ENCODE results near the gene OPN3. TPM values are rescaled to one million over a fixed set of nuclear protein-coding genes. Genes with fewer than 3 reads are reported as not detected.
A peak's percentile ranks its signal among the peaks of the same experiment; 100 is the strongest.

OPN3 gene
- polyA plus RNA-seq, 4 donors: 42.1 to 60.8 (median 52.9) TPM

DNA sequence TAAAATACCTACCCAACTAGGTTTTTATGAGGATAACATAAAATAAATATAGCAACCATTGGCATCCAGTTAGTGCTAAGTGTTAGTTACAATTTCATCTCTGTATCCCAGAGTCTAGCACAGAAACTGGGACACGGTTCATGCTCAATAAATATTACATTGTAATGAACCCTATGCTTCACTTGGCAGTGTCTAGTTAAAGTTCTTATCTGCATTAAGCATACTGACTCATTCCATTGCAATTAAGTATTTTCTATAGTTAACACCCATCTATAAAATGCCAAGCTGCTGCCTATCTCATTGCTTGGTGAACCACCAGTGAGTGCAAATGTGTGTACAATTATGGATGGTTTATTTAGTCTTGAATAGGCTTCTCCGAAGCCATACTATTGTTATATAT lies 15.2 kb downstream of the OPN3 start:
- no peak for DNase-seq (ENCODE audit: low read depth in 4 of 4, low spot score in 3 of 4)

DNA sequence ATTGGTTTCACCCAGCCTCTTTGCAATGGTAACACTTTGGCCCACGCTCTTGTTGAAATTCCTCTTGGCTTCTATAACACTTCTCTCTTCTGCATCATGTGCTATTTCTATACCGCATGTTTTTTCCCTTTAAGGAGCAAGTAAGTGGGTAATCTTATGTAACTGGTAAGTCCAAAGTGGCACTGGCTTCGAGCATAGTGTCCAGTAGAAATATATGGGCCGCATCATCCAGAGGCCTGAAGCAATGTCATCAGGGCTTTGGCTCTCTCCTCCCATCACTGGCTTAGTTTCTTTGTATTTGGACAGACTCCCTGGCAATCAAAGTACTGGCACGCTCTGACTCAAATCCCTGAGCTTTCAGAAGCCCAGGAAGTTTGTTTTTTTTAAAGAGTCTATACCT lies 17.5 kb downstream of the OPN3 start:
- no peak for DNase-seq (ENCODE audit: low read depth in 4 of 4, low spot score in 3 of 4)

DNA sequence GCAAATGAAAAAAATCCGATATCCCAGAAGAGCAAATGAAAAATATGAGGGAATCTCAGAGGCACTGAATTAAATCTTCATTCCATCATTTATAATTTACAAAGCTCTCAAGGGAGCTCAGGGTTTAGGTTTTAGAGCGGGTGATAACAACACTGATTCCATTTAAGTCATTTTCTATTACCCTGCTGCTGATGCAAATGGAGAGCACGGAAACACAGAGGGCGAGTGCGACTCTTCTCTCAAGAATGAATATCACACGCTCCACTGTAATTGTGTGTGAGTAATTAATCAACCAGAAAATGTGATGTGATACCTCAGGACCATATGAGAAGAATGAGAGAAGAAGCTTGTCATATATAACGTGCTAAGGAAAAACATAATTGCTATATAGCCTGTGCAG lies 22.7 kb downstream of the OPN3 start:
- DNase-seq (ENCODE audit: low read depth in 4 of 4, low spot score in 3 of 4): no peak

DNA sequence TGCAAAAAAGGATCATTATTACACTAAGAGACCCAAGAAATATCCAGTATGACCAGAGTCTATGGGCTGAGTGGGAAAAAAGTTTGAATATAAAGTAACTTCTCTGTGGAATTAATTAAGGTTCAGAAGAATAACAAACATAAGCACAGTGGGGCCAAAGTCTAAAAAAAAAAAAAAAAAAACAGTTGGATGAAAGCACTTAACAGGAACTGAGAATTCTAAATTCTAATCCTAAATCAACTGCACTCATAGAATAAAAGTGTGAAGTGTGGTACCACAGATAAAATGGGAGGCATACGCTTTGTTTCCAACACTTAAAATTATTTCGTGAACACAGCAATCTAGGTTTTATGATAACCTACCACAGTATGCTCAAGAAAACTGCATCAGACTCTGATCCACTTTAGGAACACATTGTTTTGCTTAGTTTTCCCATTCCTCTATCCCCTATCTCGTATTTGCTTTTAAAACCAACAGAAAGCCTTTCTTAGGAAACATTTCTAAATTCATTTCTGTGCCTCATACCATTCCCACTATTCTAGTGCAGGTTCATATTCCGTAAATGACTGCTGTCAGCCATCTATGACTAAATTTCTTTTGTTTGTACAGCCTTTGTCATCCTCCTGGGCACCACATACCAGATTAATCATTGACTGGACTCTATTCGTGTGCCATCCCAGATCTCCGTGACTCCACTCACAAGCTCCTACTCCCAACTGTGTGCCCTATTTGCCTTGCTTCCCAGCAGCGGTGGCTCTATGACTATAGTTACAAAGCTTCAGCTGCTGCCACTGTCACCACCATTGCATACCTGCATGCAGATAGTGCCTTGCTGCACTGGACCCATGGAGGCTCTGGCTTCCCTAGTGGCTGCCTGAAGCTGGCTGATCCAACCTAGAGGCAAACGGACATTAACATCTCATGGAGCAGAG lies 24.9 kb downstream of the OPN3 start:
- no peak for DNase-seq (ENCODE audit: low read depth in 4 of 4, low spot score in 3 of 4)

DNA sequence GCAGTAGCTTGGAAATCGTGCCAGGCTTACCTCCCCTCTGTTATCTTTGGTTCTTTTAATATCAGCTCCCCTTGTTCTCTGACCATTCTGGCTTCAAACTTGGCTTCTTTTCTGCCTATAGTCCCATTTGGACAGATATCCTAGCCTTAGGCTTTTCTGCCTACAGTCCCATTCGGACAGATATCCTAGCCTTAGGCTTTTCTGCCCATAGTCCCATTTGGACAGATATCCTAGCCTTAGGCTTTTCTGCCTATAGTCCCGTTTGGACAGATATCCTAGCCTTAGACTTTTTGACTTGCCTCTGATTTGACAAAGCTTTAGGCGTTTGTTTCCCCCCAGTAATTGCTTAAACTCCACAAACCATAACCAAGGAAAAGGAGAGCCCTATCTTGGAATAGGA lies 25.6 kb downstream of the OPN3 start:
- no peak for DNase-seq (ENCODE audit: low read depth in 4 of 4, low spot score in 3 of 4)

DNA sequence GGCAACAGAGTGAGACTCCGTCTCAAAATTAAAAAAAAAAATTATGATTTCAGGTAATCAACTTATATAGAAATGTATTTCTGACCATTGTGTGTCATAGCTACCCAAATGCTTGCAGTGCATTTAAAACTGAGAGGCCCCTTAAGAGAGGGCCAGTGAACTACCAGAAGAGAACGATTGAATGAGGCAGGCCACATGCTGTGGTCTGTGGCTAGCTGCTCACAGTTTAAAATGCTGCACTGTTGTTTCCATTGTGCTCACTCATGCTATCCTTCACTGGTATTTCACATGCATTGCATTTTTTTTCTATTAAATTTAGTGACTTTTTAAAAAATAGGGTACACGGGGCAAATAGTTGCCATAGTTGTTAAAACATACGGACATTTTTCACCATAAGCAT lies 26.0 kb downstream of the OPN3 start:
- no peak for DNase-seq (ENCODE audit: low read depth in 4 of 4, low spot score in 3 of 4)

DNA sequence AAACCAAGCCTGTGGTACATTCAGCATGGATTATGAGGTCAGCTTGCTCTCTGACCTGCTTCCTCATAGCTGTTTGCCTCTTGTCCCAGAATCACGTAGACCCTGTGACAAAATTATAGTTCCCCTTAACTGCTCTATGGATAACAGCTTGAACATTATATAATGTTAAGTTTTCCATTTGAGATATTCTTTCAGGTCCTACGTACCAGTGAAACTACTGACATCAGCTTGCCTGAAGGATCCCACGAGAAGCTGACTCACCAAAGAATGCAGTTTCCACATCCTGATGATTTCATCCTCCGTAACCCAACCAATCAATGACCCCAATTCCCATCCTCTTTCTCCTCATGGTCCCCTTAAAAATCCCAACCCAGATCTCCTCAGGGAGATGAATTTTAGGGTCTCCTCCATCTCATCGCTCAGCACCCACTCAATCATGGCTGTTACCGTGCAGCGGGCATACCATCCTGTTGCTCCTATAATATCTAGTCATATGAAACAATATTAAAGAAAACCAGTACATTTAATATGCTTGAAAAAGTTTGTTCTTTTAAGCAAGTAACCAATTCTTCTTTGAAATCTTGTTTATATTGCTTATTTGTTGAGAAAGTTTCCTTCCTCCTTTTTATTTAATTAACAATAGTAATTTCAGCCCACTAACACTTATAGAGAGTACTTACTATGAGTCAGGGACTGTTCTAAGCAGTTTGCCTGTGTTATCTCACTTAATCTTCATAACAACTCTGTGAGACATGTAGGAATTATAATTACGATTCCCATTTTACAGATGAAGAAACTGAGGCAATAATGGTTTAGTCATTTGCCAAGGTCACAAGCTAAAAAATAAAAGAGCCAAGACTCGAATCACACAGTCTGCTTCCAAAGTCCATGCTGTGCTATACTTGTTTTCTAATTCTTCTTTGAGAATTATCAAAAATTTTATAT lies 27.4 kb downstream of the OPN3 start:
- DNase-seq (ENCODE audit: low read depth in 4 of 4, low spot score in 3 of 4): no peak

DNA sequence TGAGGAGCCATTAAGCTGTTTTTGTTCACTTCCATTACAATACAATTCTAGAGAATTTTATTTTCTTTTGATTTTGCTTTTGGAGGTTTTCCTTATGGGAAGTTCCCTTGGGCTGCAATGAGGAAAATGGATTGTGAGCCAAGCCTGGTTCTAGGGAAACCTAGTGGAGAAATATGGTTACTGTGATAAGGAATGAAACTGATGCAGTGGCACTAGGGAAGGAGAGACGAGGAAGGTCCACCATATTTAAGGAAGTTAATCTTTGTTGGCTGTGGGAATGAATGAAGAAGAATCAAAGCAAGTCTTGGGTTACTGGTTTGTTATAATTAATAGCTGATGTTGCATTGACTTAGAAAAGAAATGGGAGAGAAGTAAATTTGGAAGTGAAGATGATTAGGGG lies 28.4 kb downstream of the OPN3 start:
- no peak for DNase-seq (ENCODE audit: low read depth in 4 of 4, low spot score in 3 of 4)

DNA sequence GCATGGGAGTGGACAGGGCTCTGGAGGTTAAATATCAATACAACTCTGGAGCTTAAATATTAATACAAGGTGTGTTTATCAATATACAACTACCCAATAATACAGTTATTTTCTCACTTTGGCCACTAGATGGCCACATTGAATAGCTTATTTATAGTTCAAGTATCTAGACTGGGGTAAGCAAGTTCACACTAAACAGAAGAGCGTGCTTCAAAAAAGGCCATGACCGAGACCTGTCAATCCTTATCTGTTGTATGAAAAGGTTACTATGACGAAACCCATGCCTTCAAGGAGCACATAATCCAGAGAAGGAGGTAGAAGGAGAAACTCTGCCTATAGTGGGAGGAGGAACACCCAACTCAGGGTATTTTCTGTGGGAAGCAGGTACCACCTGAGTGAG lies 29.1 kb downstream of the OPN3 start:
- peak in 3 of 4 donors; percentile 44 to 47 (median 46) for DNase-seq (ENCODE audit: low read depth in 4 of 4, low spot score in 3 of 4)

DNA sequence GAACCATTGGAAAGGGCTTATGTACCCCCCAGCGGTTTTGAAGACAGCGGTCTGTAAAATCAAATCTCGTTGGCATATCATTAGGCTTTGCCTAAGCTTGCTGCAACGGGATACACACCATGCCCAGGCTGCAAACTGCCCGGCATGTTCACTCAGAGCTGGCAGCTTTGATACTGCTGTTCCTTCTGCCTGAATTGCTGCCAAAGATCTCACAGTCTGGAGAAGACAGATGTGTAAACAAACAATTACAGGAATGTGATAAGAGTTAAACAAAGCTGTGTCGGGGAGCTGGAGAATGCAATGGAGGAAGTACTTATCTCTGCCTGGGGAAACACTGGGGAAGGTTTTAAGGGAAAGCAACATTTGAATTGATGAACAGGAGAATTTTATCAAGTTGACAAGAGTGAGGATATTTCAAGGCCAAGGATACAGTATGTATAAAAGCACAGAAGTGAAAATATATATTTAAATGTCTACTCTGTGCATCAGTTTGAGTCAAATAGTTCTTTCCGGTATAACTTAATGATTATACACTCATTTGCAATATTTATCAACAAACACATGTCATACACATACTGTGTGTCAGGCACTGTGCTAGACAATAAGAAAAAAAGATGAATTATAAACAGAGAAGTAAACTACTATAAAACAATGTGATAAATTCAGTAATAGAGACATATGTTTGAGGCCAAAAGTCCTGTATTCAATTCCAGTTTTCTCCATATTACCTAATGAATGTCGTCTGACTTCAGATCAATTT lies 29.9 kb downstream of the OPN3 start:
- DNase-seq (ENCODE audit: low read depth in 4 of 4, low spot score in 3 of 4): peak in 1 of 4 donors; percentile 7

DNA sequence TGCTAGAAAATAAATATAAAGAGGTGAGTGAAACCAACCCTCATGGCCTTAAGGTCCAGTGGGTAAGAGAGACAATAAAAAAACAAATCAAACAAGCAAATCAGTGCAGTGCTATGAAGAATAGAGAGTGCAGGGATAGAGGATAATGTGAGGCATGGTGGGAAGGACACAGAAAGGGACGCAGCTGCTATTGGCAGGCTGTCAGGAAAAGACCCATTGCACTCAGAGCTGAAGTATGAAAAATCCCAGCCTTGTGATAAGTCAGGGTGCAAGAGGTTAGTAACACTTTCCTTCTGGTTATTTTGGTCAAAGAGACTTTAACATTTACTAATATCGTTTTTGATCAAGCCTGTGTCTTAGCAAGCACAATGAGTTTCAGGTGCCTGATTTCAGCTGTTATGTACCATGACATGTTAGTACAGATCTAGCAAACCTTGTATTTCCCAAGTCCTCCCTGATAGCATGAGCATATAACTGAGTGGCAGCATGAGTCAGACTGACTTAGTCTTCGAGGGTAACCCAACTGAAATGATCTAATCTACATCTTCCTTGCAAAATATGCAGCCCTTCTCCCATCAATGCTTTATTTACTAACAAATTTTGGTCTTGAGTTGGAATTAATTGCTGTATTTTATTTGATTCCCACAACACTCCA lies 31.7 kb downstream of the OPN3 start:
- no peak for DNase-seq (ENCODE audit: low read depth in 4 of 4, low spot score in 3 of 4)

DNA sequence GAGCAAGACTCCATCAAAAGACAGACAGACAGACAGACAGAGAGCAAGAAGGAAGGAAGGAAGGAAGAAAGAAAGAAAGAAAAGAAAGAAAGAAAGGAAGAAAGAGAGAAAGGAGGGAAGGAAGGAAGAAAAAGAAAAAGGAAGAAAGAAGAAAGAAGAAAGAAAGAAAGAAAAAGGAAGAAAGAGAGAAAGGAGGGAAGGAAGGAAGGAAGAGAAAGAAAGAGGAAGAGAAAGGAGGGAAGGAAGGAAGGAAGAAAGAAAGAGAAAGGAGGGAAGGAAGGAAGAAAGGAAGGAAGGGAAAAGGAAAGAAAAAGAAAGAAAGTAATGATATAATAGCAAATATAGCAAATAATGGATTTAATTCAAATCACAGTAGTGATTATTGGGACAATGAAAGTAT lies 32.7 kb downstream of the OPN3 start:
- no peak for DNase-seq (ENCODE audit: low read depth in 4 of 4, low spot score in 3 of 4)

DNA sequence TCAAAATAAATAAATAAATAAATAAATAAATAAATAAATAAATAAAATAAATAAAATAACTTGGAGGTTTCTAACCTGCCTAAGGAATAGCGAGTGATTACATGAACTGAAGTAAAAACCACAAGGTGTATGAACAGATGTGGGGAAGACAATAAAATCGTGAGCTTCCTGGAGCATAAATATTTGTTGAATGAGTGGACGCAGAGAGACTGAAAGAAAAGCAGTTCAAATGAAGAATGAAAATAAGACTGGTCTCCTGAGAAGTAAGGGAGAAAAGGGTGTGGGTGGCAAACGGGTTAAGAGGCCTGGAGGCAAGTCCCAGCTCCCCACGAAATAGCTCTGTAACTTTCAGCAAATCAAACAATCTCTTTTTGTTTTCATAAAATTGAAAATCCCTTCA lies 33.6 kb downstream of the OPN3 start:
- DNase-seq (ENCODE audit: low read depth in 4 of 4, low spot score in 3 of 4): no peak

DNA sequence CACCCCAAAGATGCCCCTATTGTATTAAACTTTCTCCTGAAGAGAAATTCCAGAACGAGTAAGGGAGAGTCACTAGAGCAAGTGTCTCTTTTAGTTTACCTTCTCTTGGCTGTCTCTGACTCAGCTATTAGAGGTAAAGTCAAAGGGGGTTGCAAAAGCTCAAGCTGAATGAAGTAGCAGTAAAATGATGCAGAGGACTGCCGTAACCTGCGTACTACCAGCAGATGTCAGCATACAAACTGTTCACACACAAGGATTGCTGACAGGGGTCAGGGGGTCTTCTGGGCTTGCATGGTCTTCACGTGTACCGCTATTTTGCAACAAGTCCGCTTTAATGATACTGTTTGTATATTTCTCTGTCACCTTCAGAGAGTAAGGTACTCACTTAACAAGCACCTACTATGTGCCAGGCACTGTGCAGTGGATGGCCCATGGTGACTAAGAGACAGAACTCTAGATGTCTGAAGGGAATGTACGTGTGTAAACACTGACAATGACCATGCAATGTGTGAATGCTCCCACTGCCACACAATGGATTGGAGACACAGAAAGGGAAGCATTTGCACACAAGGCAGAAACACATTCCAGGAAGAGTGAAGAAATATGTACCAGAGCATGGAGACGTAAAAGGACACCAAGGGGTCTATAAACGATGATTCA lies 34.9 kb downstream of the OPN3 start:
- no peak for DNase-seq (ENCODE audit: low read depth in 4 of 4, low spot score in 3 of 4)

DNA sequence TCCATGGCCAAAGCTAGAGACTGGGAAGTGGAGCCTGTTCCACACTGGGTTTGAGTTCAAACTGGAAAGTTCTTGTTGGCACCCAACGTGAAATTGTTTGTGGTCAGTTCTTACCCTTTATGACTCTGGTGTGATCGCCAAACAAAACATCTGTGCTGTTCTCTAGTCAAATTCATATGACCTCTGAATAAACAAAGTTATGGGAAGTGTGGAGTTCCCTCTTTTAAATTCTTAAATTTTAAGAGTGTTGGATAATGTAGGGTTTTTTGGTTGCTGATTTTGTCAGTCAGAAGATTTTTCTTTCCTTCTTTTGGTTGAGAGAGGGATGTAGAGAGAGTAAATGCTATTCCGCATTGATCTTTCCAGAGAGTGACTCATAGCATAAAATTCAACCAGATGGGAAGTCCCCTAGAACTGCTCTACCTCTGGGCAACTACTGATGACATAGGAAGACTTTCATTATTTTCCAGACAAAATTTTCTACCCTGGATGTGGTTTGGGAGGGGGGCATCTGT lies 36.4 kb downstream of the OPN3 start:
- DNase-seq (ENCODE audit: low read depth in 4 of 4, low spot score in 3 of 4): no peak

DNA sequence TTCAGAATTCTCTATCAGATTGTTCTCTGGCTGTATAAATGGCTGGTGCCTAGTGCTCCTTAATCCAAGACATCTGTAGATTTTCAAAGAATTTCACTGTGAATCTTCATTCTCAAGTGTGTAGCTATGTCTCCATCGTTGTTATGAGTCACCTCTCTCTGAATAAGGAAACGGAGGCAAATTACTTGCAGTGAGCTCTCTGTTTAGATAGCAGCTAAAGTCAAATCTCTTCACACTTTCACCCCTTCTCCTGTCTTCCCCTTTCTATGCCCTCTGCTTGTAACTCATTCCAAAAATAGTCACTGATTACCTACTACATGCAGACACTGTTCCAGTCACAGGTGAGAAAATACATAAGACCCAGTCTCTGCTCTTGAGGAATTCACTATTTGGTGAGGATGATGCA lies 39.7 kb downstream of the OPN3 start:
- DNase-seq (ENCODE audit: low read depth in 4 of 4, low spot score in 3 of 4): no peak

DNA sequence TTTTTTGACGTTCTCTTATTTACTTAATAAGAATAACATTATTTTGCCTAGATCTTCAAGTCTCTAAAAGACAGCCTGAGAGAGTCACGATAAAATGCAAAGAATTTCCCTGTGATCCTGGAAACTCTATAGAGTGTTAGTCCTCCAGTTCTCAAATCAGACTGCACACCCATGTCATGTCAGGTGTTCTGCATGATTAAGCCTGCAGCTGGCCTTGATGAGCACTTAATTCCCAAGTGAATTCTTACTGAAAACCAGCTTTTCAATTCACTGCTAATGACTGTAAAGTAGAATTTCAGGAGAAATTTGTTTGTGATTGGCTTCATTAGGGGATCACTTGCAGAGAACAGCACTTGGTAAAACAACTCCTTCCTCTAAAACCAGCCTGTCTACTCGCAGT lies 41.9 kb downstream of the OPN3 start:
- DNase-seq (ENCODE audit: low read depth in 4 of 4, low spot score in 3 of 4): no peak

DNA sequence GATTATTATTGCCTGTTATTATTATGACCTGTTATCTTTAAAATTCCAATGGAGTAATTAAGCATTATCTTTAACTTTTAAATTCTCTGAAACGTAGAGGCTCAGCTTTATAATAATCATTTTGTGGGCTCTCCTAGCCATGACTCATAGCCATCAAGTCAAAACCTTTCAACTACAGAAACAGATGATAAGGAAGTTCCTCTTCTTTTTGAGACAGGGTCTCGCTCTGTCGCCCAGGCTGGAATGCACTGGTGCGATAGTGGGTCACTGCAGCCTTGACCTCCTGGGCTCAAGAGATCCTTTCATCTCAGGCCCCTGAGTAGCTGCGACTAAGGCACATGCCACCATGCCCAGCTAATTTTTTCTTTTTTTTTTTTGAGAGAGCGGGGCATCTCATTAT lies 43.5 kb downstream of the OPN3 start:
- no peak for DNase-seq (ENCODE audit: low read depth in 4 of 4, low spot score in 3 of 4)

DNA sequence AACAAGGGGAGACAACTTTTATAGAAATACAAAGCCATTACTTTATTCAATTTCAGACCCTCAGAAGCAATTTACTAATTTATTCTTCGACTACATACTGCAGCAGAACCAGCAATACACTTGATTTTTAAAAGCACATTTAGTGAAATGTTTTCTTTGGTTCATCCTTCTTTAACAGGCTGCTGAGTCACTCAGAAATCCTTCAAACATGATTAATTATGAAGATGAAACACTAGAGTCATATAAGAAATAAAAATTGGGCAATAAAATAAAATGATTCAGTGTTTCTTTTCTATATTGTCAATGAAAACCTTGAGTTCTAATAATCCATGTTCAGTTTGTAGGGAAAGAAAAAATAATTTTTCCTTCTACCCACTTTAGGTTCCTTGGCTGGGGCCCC lies 47.0 kb downstream of the OPN3 start:
- DNase-seq (ENCODE audit: low read depth in 4 of 4, low spot score in 3 of 4): no peak

All from right renal pelvis (tissue), 4 donors.